ENCODE measurements around the gene UBAC1. TPM values are rescaled to one million over a fixed set of nuclear protein-coding genes. Genes with fewer than 3 reads are reported as not detected.

Gene UBAC1
- total RNA-seq (ENCODE audit: low replicate concordance), result 13.3 and 23.0 TPM in 2 replicates

GRCh38 chr9:135961277-135961715 lies at the start of gene UBAC1:
Gene UBAC1 (minus strand): TSS chr9:135961373. CDS start chr9:135961162, 211 bp downstream.
- peak; percentile 90 for DNase-seq (ENCODE audit: low read depth)
- peak within 1 kb of the TSS; percentile 82 for H3K4me3 ChIP-seq (ENCODE audit: low read depth, low read length)
- peak; percentile 45 for TF ChIP-seq CTCF (IDR thresholded peaks at IDR 0.05; ENCODE audit: insufficient read depth, low read length)

- DNase-seq (ENCODE audit: low read depth), result no peak
- no peak overlapping the region for H3K4me3 ChIP-seq (ENCODE audit: low read depth, low read length)
- TF ChIP-seq CTCF (IDR thresholded peaks at IDR 0.05; ENCODE audit: insufficient read depth, low read length), result no peak
Observed at GRCh38 chr9:136010615-136011361, 49.6 kb upstream of the UBAC1 start.

GRCh38 chr9:136010176-136010575 lies 49.0 kb upstream of the UBAC1 start:
- no peak for DNase-seq (ENCODE audit: low read depth)
- no peak for TF ChIP-seq CTCF (IDR thresholded peaks at IDR 0.05; ENCODE audit: insufficient read depth, low read length)
- H3K4me3 ChIP-seq (ENCODE audit: low read depth, low read length), result no peak overlapping the region

- no peak for TF ChIP-seq CTCF (IDR thresholded peaks at IDR 0.05; ENCODE audit: insufficient read depth, low read length)
- H3K4me3 ChIP-seq (ENCODE audit: low read depth, low read length), result no peak overlapping the region
- no peak for DNase-seq (ENCODE audit: low read depth)
Observed at GRCh38 chr9:136009516-136009915, 48.3 kb upstream of the UBAC1 start.

- no peak for DNase-seq (ENCODE audit: low read depth)
- H3K4me3 ChIP-seq (ENCODE audit: low read depth, low read length), result no peak overlapping the region
- TF ChIP-seq CTCF (IDR thresholded peaks at IDR 0.05; ENCODE audit: insufficient read depth, low read length), result no peak
Observed at GRCh38 chr9:136008693-136008997, 47.5 kb upstream of the UBAC1 start.

GRCh38 chr9:136007934-136008692 lies 46.9 kb upstream of the UBAC1 start:
- H3K4me3 ChIP-seq (ENCODE audit: low read depth, low read length), result no peak overlapping the region
- no peak for DNase-seq (ENCODE audit: low read depth)
- TF ChIP-seq CTCF (IDR thresholded peaks at IDR 0.05; ENCODE audit: insufficient read depth, low read length), result no peak
